Esophagus squamous epithelium (tissue), 5 donors: Measurements from ENCODE around the gene FEZ2. TPM values are rescaled to one million over a fixed set of nuclear protein-coding genes. Genes with fewer than 3 reads are reported as not detected.

ENCODE experiments used
- DNase-seq: peaks from one replicate; lab custom pipeline; 2025; lab: John Stamatoyannopoulos, UW
- H3K27ac ChIP-seq, 4 donors: fragments of 200-600 bp; sonication (generic); one replicate each; pipeline ENCODE4 v1.5.1; 2016 to 2019; ENCODE audit warnings: mild to moderate bottlenecking in 1 of 4
- H3K27me3 ChIP-seq, 4 donors: fragments of 200-600 bp; sonication (generic); 1 replicate in 3 of 4; 2 replicates in 1 of 4; pipeline versions ENCODE4 v1.5.1 to v1.6.0; 2017 to 2021; ENCODE audit warnings: antibody characterized with exemption in 1 of 4
- H3K36me3 ChIP-seq, 3 donors: fragments of 200-600 bp; sonication (generic); one replicate each; pipeline ENCODE4 v1.5.1; 2016 to 2019
- H3K4me1 ChIP-seq, 3 donors: fragments of 200-600 bp; sonication (generic); one replicate each; pipeline ENCODE4 v1.5.1; 2017 to 2019
- H3K4me3 ChIP-seq, 4 donors: fragments of 200-600 bp; sonication (generic); 1 replicate in 3 of 4; 2 replicates in 1 of 4; pipeline ENCODE4 v1.5.1; 2016 to 2019; ENCODE audit warnings: mild to moderate bottlenecking in 2 of 4, moderate library complexity in 1 of 4
- H3K9me3 ChIP-seq, 3 donors: fragments of 200-600 bp; sonication (generic); one replicate each; pipeline ENCODE4 v1.5.1; 2016 to 2019
- CTCF ChIP-seq, 6 experiments: fragments of 450-650 bp in 4 of 6; fragments of 200-600 bp in 2 of 6; sonication (generic) in 2 of 6; IDR thresholded peaks; one replicate each; pipeline ENCODE4 v1.5.1; 2016 to 2019; ENCODE audit warnings: antibody characterized with exemption in 6 of 6, mild to moderate bottlenecking in 4 of 6, moderate library complexity in 4 of 6
- POLR2A ChIP-seq, 4 donors: fragments of 450-650 bp; IDR thresholded peaks; one replicate each; pipeline ENCODE4 v1.6.1; 2017; ENCODE audit warnings: antibody characterized with exemption in 4 of 4, mild to moderate bottlenecking in 4 of 4, moderate library complexity in 3 of 4
- WGBS, 2 donors: methylation state at CpG; one replicate each; pipeline ENCODE4 v1.1.5; 2018; 5-methylcytosine and 5-hydroxymethylcytosine counted together
- intact Hi-C: fragments of 100-400 bp; cut with DNase I; formaldehyde crosslinking; loops from one replicate; pipeline ENCODE4 v1.15.0; 2022
- total RNA-seq, 4 donors: library from RNA; depleted of rRNA; stranded (reverse); fragments of >200 nt; gene quantifications; one replicate each; pipeline ENCODE4 v1.1.0, GENCODE V29; 2016
- donor health status: DM: yes; HTN: yes; CAD: no.

FEZ2 gene
- total RNA-seq, 4 donors from 2014 or later = 9.2 to 34.9 (median 26.4) TPM

GRCh38 chr2:36566887-36567286, 31.1 kb downstream of the FEZ2 start:
- intact Hi-C loops = no loop called here
- Histone ChIP-seq H3K4me3 (no peak overlapping the region), H3K4me1 (peaks cover 0 to 27% (median 20%) of the 10 kb centered on the region in 3 donors), H3K27ac (no peak overlapping the region), H3K27me3 (no peaks in the 10 kb centered on the region), H3K36me3 (peaks cover 0 to 56% (median 0%) of the 10 kb centered on the region in 3 donors), H3K9me3 (no peaks in the 10 kb centered on the region)
- no peak for DNase-seq
- TF ChIP-seq POLR2A (IDR thresholded peaks at IDR 0.05) = no peak
- no peak for TF ChIP-seq CTCF (IDR thresholded peaks at IDR 0.05)
- 82 to 87% methylated on average over 4 of the region's 4 CpGs for WGBS, 2 donors

GRCh38 chr2:36565712-36566111, 32.3 kb downstream of the FEZ2 start:
- WGBS, 2 donors = 85 to 97% methylated on average over 3 to 4 of the region's 4 CpGs
- intact Hi-C loops = no loop called here
- Histone ChIP-seq H3K4me3 (no peak overlapping the region), H3K27ac (no peak overlapping the region), H3K4me1 (peaks cover 0 to 39% (median 23%) of the 10 kb centered on the region in 3 donors), H3K9me3 (no peaks in the 10 kb centered on the region), H3K27me3 (no peaks in the 10 kb centered on the region), H3K36me3 (peaks cover 0 to 47% (median 0%) of the 10 kb centered on the region in 3 donors)
- no peak for DNase-seq
- TF ChIP-seq POLR2A (IDR thresholded peaks at IDR 0.05) = no peak
- TF ChIP-seq CTCF (IDR thresholded peaks at IDR 0.05) = no peak

- intact Hi-C loops = no loop called here
- no peak overlapping the region for H3K4me3 ChIP-seq
- peaks cover 0 to 36% (median 23%) of the 10 kb centered on the region in 3 donors for H3K4me1 ChIP-seq
- WGBS, 2 donors = 92 to 95% methylated on average over 10 to 11 of the region's 11 CpGs
- no peaks in the 10 kb centered on the region for H3K9me3 ChIP-seq
- H3K27ac ChIP-seq = no peak overlapping the region
- no peak for DNase-seq
- TF ChIP-seq POLR2A (IDR thresholded peaks at IDR 0.05) (no peak), CTCF (IDR thresholded peaks at IDR 0.05) (no peak)
- no peaks in the 10 kb centered on the region for H3K27me3 ChIP-seq
- H3K36me3 ChIP-seq = peaks cover 0 to 52% (median 0%) of the 10 kb centered on the region in 3 donors
Observed at GRCh38 chr2:36564377-36564930, 33.5 kb downstream of the FEZ2 start.

GRCh38 chr2:36562973-36563532, 34.9 kb downstream of the FEZ2 start:
- 51 to 68% methylated on average over 3 of the region's 3 CpGs for WGBS, 2 donors
- Histone ChIP-seq H3K4me1 (peaks cover 0 to 28% (median 23%) of the 10 kb centered on the region in 3 donors), H3K4me3 (no peak overlapping the region), H3K27me3 (no peaks in the 10 kb centered on the region), H3K9me3 (no peaks in the 10 kb centered on the region), H3K27ac (peak overlapping the region in 3 of 4 donors; percentile 5 to 31 (median 26)), H3K36me3 (peaks cover 0 to 48% (median 0%) of the 10 kb centered on the region in 3 donors)
- intact Hi-C loops = no loop called here
- DNase-seq = no peak
- TF ChIP-seq CTCF (IDR thresholded peaks at IDR 0.05) = no peak
- TF ChIP-seq POLR2A (IDR thresholded peaks at IDR 0.05) = no peak

GRCh38 chr2:36562240-36562639, 35.7 kb downstream of the FEZ2 start:
- WGBS, 2 donors = 86 to 89% methylated on average over 1 of the region's 1 CpG
- no peak overlapping the region for H3K4me3 ChIP-seq
- TF ChIP-seq POLR2A (IDR thresholded peaks at IDR 0.05) (no peak), CTCF (IDR thresholded peaks at IDR 0.05) (no peak)
- DNase-seq = no peak
- H3K27ac ChIP-seq = peak overlapping the region in 3 of 4 donors; percentile 26 to 59 (median 56)
- H3K4me1 ChIP-seq = peaks cover 0 to 28% (median 23%) of the 10 kb centered on the region in 3 donors
- H3K9me3 ChIP-seq = no peaks in the 10 kb centered on the region
- H3K27me3 ChIP-seq = no peaks in the 10 kb centered on the region
- peaks cover 0 to 41% (median 0%) of the 10 kb centered on the region in 3 donors for H3K36me3 ChIP-seq
- intact Hi-C loops = no loop called here
